GM12801 (cell line): ENCODE data around the gene ST8SIA2.

Experiments used
- CTCF ChIP-seq: IDR thresholded peaks from one replicate; pipeline ENCODE4 v1.5.1; 2011; ENCODE audit warnings: control low read depth; ENCODE audit not compliant: insufficient read length; ENCODE audit errors: extremely low read depth

The ST8SIA2 gene

GRCh38 chr15:92418864-92419263 lies 25.2 kb downstream of the ST8SIA2 start:
- TF ChIP-seq CTCF = no peak

DNA sequence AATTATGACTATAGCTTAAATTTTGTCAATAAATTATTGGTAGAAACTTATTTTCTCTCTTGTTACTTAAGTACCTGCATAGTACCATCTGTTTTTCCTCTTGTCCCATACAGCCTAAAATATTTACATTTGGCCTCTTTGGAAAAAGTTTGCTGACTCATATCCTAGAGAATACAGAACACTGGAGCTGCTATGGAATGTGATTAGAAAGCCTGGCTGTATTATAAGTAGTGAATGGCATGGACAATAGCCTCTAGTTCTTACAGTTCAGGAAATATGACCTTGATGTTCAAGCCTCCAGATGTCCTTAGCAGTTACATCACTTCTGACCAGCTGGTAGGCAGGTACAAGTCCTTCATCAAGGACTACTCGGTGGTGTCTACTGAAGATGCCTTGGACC lies 28.3 kb downstream of the ST8SIA2 start:
- no peak for TF ChIP-seq CTCF

DNA sequence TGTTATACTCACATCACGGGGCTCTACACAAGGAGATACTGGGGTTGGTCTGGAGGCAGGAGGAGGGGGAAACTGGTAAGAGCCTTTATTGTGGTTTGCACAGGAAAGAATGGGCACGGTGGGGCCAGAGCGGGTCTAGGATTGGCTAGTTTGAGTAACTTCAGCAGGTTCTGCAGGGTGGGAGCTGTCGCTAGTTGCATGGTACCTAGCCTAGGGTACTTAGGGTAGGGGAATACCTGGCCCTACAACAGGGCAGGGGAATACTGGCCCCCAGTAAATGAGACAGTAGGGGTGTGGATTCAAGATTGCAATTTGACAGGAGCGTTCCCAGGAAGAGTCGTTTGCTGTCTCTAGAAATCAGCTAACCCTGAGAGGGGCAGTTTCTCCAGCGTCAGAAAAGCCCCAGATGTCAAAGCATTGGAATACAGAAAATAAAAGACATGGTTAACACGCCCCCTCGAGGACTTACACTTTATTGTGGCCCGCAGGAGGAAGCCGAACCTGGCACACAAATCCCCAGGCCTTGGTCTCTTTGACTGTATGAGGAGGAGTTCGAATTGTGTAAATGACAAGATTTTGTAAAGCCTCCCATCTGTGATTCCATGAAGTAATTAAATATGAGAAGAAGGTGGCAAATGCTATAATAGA lies 32.0 kb downstream of the ST8SIA2 start:
- TF ChIP-seq CTCF = no peak

GRCh38 chr15:92429378-92430068 lies 35.8 kb downstream of the ST8SIA2 start:
- TF ChIP-seq CTCF = no peak

DNA sequence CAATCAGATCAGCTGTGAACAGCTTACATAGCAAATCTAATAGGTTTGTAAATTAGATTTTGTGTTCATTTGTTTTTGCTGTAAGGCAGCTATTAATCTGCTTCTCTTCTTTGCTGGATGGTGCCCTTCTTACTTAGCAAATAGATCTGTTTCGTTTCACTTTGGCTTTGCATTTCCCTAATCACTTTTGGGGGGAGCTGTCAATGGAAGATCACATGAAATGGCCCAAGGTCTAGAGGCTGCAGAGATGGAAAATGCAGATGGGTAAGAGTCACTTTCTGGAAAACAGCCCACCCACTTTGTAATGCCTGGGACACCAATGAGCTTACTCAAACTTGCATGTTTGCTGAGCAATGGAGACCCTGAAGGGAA lies 36.4 kb downstream of the ST8SIA2 start:
- no peak for TF ChIP-seq CTCF

GRCh38 chr15:92435145-92435544 lies 41.5 kb downstream of the ST8SIA2 start:
- TF ChIP-seq CTCF = no peak

- no peak for TF ChIP-seq CTCF
Measured at GRCh38 chr15:92438471-92438870, 44.8 kb downstream of the ST8SIA2 start.
